Loucy (cell line): Measurements from ENCODE around the gene MOB3B.

Experiments
- CTCF ChIP-seq: fragments of 200-600 bp; sonication (generic); conservative IDR thresholded peaks from 2 replicates; pipeline ENCODE4 v1.5.1; 2014; ENCODE audit warnings: mild to moderate bottlenecking, antibody characterized with exemption, low read length
- EZH2phosphoT487 ChIP-seq: fragments of 200-600 bp; IDR thresholded peaks from 2 replicates; pipeline ENCODE4 v1.6.1; 2018; ENCODE audit warnings: antibody characterized with exemption, mild to moderate bottlenecking, moderate library complexity, borderline replicate concordance

- TF ChIP-seq CTCF: no peak
- TF ChIP-seq EZH2phosphoT487: no peak
These were observed 192.4 kb downstream of the MOB3B start for GRCh38 chr9:27337236-27337635.
